ENCODE results near the gene TMEM198.

GRCh38 chr2:219540784-219541504, 2.9 kb upstream of the TMEM198 start:
- TF ChIP-seq CTCF (IDR thresholded peaks at IDR 0.05) (no peak), POLR2AphosphoS5 (IDR thresholded peaks at IDR 0.05) (no peak), POLR2A (IDR thresholded peaks at IDR 0.05) (no peak), EP300 (IDR thresholded peaks at IDR 0.05; ENCODE audit: low read depth) (no peak)
